HG03521 (cell line): ENCODE data around the gene CSNK1A1L.
A peak's percentile ranks its signal among the peaks of the same experiment; 100 is the strongest.
"Not testable (repeated sequence)": the region's sequence is repeated elsewhere in the genome, so short reads cannot be mapped to it uniquely, and the experiment has no call there.

ENCODE experiments used
- ATAC-seq: cut with Tn5 transposase; IDR thresholded peaks from one replicate; pipeline ENCODE4 v1.9.1; 2021; ENCODE audit warnings: mild to moderate bottlenecking, moderate library complexity; ENCODE audit not compliant: unreplicated experiment

Gene CSNK1A1L

GRCh38 chr13:37059848-37060192 lies 45.6 kb downstream of the CSNK1A1L start:
- ATAC-seq: peak; percentile 2

GRCh38 chr13:37058910-37059847 lies 46.3 kb downstream of the CSNK1A1L start, which contains the start of gene SUPT20H:
TSS of gene SUPT20H (minus strand) at chr13:37059688. CDS start at chr13:37051490, 8,198 bp downstream.
- peak; percentile 99 for ATAC-seq

- not testable (repeated sequence) for ATAC-seq
Measured at GRCh38 chr13:37056228-37056627, 49.2 kb downstream of the CSNK1A1L start.
